GM12872 (cell line): ENCODE data around the gene P2RX7.

Experiments used
- TF ChIP-seq, protein P1 (sequence below): IDR thresholded peaks from 3 replicates; pipeline ENCODE4 v1.5.1; 2011; ENCODE audit warnings: low read depth, mild to moderate bottlenecking, low read length, moderate library complexity; ENCODE audit not compliant: insufficient read depth

The P2RX7 gene

DNA sequence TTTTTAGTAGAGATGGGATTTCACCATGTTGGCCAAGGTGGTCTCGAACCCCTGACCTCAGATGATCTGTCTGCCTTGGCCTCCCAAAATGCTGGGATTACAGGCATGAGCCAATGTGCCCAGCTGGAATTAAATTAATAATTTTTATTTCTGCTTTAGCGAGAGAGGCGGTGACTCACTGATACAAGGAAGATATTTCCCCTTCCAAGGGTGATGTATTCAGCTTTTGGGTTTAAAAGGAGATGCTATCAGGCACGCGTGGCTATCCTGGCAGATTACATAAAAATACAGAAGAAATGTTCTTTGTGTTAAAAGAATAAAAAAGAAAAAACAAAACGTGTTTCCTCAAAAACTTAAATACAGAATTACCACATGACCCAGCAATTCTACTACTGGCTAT is 12.4 kb upstream of the P2RX7 start:
- TF ChIP-seq, protein P1, sequence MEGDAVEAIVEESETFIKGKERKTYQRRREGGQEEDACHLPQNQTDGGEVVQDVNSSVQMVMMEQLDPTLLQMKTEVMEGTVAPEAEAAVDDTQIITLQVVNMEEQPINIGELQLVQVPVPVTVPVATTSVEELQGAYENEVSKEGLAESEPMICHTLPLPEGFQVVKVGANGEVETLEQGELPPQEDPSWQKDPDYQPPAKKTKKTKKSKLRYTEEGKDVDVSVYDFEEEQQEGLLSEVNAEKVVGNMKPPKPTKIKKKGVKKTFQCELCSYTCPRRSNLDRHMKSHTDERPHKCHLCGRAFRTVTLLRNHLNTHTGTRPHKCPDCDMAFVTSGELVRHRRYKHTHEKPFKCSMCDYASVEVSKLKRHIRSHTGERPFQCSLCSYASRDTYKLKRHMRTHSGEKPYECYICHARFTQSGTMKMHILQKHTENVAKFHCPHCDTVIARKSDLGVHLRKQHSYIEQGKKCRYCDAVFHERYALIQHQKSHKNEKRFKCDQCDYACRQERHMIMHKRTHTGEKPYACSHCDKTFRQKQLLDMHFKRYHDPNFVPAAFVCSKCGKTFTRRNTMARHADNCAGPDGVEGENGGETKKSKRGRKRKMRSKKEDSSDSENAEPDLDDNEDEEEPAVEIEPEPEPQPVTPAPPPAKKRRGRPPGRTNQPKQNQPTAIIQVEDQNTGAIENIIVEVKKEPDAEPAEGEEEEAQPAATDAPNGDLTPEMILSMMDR: no peak

DNA sequence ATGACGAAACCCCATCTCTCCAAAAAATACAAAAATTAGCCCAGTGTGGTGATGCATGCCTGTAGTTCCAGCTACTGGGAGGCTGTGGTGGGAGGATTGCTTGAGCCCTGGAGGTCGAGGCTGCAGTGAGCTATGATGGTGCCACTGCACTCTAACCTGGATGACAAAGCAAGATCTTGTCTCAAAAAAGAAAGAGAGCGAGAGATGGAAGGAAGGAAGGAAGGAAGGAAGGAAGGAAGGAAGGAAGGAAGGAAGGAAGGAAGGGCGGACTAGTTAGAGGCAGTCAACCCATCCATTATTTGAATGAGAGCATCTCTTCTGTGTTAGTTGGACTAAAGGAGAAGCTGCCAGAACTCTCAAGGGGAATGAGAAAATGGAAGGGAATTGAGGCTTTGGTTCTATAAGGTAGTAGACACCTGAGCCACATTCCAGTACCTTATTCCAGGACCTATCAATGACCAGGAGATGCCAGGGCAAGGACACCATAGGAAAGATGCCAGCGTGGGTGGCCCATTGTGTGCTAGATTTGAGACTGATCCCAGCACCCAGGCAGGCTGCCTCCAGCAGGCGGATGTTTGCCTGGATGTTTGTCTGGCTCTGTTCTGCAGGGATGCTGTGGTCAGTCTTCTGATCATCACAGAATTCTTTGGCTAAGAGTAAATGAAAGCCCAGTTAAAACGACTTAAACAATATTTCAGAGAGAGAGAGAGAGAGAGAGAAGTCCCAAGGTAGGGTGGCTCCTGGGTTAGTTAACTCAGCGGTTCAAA is 11.5 kb upstream of the P2RX7 start:
- TF ChIP-seq, protein P1: no peak

DNA sequence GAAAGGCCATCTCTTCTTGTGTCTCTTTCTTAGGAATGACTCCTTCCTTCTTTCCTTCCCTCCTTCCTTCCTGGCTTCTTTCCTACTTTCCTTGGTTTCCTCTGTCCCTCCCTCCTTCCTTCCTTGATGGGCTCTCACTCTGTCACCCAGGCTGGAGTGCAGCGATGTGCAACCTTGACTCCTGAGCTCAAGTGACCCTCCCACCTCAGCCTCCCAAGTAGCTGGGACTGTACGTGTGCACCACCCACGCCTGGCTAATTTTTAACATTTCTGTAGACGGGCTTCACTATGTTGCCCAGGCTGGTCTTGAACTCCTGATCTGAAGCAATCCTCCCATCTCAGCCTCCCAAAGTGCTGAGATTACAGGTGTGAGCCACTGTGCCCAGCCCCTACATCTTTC is 10.9 kb upstream of the P2RX7 start:
- TF ChIP-seq, protein P1: no peak

DNA sequence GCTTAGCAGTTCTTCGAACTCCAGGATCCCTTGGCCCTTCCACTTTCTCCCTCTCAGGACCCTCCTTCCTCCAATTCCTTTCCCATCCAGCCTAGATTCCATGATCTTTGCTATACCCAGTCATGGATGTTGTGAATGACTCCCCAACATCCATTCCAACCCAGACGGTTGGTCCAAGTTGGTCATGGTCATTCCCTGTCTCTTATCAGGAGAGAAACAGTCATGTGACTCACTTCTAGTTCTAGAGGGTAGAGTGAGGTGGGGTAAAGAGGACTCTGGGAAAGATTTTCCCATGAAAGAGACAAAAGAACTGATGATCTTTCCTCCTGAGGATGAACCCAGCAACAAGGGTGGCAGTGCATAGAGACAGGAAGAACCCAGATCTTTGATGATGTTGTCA is 9.2 kb upstream of the P2RX7 start:
- TF ChIP-seq, protein P1: no peak

DNA sequence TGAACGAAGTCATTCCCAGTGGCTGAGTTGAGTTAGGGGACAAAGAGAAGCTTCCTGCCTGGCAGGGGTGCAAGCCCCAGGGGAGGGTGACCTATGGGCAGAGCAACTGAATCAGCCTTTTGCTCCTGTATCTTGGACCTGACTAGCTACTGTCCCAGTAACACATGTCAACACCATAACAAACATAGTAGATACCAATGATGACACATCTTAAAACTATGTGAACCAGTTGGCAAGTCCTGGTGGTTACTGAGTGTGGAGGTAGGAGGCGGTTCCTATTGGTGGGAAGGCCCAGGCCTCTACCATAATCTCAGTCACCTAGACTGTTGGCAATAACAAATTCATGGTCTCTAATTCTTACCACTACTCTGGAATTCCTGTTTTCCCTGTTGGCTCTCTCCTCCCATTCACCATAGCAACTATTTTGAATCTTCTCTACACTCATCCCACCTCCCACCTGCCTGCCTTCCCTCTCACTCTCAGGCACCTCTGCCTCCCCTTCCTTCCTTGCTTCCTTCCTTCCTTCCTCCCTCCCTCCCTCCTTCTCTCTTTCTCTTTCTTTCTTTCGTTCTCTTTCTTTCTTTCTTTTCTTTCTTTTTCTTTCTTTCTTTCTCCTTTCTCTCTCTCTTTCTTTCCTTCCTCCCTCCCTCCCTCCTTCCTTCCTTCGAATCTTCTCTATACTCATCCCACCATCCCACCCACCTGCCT is 8.1 kb upstream of the P2RX7 start:
- TF ChIP-seq, protein P1: no peak

DNA sequence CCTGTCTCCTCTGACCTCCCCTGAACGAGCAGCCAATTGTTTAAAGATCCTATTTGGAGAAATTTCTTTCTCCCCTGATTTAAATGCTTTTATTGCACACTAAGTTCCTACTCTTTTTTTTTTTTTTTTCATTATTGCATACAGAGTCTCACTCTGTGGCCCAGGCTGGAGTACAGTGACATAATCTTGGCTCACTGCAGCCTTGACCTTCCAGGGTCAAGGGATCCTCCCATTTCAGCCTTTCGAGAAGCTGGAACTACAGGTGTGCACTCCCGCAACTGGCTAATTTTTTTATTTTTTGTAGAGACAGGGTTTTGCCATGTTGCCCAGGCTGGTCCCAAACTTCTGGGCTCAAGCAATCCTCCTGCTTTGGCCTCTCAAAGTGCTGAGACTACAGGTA is 5.2 kb upstream of the P2RX7 start:
- TF ChIP-seq, protein P1: no peak

DNA sequence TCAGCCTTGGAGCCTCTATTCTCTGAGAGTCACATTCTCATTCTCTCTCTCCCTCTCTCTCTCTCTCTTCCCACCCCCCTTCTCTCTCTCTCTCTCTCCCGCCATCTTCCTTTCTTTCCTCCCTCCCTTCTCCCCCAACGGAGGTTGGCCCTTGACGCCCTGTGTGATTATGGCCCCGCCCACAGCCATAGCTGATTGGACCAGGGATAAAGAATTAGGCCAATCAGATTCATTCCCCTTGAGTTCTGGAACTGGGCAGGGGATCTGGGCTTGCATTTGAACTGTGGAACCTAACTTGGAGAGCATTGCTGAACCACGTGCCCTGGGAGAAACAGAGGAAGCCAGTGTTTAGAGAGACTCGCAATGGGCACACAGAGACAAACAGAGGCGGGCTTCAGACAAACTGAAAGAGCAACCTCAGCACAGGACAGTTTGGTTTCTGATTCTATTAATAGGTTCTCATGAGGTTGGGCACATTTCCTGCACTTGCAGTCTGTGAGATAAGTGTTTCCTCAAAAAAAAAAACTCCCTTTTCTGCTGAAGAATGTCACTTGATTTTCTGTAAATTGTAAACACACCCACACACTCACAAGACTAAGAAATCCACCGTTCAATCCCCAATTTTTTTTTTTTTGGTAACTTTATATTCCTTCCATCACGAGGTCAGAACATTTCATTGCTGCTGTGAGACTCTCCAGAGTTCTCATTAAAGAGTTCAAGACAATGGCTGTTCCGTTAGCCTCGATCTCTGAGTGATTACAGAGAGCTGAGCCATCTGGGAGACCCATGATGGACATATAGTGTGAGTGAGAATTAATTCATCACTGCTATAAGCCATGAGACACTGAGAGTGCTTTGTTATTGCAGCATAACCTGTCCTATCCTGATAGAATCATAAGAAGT is 3.5 kb upstream of the P2RX7 start:
- TF ChIP-seq, protein P1: no peak
